Islet of Langerhans (tissue), 1 donor: ENCODE results near the gene HRK.

Experiments
- FAIRE-seq: peaks from one replicate; lab custom pipeline; 2011; peaks lifted over from hg19 to GRCh38; lab: Jason Lieb, UNC

Gene HRK

DNA sequence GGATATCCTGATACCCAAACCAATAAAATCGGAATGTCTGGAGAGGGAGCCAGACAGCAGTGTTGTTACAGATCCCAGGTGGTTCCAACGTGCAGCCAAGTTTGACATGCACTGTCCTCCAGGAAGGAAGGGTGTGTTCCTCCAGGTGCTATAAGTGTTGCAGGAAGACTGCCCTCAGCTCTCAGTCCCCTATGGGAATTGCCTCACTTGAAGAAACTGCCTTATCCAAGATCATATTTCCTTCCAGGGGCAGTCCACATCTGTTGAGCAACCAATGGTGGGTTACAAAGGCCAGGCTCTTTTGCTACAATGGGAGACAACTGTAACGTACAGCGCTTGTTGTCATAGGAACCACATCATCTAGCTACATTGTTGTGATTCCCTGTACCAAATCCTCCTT, 16.2 kb upstream of the HRK start:
- no peak for FAIRE-seq

DNA sequence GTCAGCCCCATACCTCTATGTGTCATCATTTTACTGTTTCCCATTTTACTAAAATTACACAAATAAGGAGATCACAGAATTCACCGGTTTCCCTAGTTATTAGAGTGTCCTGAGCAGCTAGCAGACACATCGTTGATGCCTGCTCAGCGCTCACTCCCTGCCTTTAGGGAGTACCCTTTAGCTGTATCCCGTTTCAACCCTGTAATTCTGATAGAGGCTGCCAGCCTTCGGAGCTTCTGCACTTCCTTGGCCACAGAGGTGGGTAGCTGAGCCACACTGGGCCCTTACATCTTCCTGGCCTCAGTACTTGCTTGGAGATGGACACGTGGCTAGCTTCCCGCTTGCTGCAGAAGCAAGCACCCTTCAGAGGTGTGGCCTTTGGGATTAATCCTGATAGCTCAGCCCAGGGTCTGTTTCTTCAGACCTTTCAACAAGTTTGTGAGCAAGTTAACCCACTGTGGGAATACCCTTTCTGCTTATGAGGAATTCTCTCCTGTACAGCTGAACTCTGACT, 15.2 kb upstream of the HRK start:
- no peak for FAIRE-seq

DNA sequence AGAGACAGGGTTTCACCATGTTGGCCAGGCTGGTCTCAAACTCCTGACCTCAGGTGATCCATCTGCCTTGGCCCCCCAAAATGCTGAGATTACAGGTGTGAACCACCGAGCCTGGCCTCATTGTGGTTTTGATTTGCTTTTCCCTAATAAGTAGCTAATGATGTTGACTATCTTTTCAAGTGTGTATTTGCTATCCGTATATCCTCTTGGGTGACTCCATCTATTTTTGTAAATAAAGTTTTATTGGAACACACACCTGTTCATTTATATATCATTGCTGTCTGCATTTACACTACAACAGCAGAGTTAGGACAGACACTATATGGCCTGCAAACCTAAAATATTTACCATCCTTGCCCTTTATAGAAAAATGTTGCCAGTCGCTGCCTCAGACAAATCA, 13.7 kb upstream of the HRK start:
- FAIRE-seq: no peak

DNA sequence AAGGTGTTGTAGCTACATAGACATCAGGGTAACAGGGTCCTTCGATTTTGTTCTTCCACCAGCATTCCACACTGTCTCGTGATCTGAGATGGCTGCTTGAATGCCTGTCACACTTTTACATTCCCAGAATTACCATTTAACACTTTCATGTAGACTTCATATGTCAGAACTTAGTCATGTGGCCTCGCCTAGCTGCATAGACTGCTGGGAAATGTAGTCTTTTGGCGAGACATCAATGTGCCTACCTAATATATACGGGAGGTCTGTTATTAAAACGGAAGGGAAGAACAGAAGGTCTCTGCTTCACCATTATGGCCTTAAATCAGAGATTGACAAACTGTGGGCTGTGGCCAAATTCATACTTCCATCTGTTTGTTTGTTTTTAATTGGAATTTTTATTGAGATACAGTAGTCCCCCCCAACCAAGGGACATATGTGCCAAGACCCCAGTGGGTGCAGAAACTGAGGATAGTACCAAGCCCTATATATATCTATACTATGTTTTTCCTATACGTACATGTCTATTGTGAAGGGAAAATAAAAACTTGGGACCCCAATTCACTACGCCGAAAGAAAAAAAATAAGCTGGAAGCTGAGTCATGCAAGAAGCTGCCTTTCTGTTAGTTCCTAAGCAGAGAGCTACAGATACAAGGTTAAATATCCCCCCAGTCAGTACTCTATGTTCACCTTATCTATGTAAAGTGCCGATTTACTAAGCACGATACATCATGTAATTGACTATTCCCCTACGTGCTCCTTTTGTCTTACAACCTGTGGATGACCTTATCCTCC, 11.3 kb upstream of the HRK start:
- no peak for FAIRE-seq

DNA sequence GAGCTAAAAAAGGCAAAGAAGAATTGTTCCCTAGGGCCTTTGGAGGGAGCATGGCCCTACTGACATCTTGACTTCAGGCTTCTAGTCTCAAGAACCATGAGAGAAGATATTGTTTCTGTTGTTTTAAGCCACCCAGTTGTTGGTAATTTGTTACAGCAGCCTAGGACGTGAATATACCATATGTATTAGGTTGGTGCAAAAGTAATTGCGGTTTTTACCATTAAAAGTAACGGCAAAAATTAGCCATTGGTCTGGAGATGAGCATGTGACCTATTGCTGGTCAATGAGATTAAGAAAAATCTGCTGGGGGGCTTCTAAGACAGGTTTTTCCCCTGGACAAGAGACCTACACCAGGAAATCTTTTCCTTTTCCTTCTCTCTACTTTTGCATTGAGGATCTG, 9.8 kb upstream of the HRK start:
- no peak for FAIRE-seq

DNA sequence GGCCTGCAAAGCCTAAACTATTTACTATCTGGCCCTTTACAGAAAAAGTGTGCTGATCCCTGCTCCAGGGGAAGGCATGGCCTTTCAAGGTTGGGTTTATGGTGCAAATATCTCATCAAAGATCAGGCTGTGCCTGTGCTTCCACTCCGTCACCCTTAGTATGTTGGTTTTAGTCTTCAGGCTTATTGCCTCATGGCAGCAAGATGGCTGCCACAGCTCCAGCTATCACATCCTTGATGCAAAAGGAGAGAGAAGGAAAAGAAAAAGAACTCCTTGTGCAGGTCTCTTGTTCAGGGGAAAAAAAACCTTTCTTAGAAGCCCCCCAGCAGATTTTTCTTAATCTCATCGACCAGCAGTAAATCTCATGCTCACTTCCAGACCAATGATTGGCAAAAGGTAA, 9.1 kb upstream of the HRK start:
- no peak for FAIRE-seq

DNA sequence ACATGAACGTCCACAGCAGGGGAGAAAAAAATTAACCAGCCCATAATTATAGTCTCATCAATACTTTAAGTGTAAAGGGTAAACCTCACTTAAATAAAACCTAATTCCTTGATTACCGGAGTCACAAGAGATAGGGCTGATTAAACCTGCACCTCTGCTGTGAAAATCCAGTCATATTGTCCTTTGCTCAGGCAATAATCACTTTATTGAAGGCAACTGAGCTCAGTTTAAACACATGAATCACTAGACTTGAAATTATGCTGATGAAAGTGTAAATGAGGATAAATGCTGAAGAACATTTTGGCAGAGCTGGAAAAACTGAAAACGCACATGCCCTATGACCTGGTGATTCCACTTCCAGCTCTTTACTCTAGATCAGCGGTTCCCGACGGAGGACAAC, 6.7 kb upstream of the HRK start:
- peak; percentile 55 for FAIRE-seq

DNA sequence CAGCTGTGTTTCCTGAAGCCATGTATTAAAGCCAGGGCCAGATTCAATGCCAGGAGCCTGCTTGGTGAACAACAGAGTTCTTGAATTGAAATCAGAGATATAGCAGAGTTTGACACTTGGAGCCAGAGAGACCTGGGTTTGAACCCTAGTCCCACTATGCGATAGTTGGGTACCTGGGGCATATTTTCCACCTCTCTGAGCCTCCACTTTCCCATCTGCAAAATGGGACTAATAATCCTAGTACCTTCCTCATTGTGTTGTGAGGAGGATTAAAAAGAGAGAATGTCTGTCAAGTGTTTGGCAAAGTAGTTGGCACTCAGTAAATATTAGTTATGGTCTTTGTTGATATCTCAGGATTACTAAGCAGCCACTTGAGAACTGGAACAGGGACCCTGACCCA, 6.0 kb upstream of the HRK start:
- FAIRE-seq: no peak

DNA sequence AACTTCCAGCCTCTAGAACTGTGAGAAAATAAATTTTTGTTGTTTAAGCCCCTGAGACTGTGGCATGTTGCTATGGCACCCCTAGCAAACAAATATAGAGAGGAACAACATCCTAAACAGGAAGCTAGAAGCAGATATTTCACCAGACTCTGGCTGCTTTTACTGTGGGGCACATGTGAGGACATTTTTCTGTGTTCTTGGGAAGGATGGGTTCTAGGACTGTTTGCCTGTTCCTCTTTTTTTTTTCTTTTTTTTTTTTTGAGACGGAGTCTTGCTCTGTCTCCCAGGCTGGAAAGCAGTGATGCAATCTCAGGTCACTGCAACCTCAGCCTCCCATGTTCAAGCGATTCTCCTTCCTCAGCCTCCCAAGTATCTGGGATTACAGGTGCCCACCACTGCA, 4.2 kb upstream of the HRK start:
- FAIRE-seq: no peak

DNA sequence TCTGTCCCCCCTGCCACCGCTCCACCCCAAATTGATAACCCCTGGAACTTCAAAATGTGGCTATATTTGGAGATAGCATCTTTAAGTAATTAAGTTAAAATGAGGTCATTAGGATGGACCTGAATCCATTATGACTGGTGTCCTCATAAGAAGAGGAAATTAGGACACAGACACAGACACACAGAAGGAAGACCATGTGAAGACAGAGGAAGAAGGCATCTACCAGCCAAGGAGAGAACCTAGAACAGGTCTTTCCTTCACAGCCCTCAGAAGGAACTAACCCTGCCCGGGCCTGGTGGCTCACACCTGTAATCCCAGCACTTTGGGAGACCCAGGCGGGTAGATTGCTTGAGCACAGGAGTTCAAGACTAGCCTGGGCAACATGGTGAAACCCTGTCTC, 3.6 kb upstream of the HRK start:
- FAIRE-seq: no peak

DNA sequence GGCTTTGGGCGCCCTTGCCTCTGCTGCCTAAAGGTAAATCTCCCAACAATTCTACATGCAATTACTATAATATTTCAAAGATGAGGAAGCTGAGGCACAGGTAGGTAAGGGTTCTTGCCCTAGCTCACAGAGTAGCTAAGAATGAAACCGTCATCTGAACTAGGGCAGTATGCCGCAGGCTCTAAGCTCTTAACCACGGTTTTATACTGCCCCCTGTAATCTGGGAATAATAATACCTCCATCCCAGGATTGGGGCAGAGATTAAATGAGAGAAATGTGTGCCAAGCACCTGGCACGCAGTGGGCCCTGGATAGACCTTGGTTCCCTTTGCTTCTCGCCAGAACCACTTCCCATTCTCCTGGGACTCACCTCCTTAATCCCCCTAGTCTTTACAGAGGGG, 1.5 kb upstream of the HRK start:
- no peak for FAIRE-seq

DNA sequence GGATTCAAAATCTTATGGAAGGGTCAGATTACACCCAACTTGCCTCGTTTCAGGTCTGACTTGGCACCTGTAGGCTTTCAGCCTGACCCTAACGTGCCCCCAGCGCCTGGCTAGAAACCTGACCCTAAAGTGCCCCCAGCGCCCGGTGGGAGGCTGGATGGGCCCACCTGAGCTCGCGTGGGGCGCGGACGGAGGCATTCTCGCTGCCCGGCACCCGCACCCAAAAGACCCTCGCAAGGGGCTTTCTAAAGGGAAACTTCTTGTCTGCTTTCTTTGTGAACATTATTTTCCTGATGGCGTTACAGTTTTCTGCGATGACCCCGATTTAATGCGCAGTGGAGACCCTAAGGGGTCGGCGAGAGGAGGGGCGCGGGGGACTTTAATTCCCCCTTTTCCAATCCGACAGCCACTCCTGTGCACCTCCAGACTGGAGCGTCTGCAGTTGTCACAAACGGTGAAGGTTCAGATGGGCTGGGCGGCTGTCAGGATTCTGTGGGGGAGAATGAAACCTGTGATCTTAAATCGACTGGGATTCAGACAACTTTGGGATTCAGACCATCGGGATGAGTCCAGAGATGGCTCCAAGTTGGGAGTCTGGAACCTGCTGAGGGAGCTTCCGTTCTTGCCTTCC, 751 bp upstream of the HRK start:
- FAIRE-seq: no peak

DNA sequence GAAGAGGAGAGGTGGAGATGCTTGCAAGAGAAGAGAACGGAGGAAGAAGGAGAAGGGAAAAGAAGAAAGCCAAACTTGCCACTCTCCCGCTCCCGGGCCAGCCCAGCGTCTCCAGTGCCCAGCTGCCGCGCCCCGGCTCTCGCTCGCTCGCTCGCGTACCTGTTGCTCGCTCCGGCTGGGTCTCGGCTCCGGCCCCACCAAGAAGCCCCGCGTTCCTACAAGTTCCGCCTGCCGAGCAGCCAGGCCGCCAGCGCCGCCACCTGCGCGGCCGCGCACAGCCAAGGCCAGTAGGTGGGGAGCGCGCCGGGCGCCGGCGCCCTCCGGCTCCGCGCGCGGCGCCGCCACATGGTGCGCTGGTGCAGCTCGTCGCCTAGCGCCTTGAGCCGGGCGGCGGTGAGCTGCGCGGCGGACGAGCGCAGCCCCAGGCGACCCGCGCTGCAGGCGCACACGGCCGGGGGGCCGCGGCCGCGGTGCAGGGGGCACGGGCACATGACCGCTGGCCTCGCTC, 370 bp downstream of the HRK start:
- no peak for FAIRE-seq

DNA sequence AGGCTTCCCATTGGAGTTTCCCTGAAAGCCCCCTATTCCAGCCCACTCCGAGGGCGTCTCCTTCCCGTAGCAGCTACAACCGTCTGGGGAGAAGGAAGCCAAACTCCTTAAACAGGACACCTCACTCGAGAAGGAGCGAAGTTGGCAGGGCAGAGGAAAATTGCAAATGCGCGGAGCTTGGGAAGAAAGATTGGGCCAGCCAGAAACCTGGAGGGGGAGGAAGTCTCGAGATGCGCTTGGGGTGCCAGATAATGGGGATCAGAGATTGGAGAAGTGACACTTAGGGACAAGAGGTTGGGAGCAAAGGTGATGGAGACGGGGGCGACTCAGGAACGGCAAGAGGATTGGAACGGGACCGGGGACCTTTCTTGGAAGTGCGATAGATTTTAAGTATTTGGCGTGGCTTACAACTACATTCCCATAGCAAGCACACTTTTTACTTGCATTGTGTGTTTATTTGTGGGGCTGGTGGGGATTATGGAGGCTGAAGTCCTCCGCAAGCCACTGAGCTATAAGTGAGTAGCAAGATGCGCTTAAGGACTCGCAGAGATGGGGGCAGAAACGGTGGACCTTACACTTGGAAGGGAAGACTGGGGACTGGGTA, 926 bp downstream of the HRK start:
- no peak for FAIRE-seq

DNA sequence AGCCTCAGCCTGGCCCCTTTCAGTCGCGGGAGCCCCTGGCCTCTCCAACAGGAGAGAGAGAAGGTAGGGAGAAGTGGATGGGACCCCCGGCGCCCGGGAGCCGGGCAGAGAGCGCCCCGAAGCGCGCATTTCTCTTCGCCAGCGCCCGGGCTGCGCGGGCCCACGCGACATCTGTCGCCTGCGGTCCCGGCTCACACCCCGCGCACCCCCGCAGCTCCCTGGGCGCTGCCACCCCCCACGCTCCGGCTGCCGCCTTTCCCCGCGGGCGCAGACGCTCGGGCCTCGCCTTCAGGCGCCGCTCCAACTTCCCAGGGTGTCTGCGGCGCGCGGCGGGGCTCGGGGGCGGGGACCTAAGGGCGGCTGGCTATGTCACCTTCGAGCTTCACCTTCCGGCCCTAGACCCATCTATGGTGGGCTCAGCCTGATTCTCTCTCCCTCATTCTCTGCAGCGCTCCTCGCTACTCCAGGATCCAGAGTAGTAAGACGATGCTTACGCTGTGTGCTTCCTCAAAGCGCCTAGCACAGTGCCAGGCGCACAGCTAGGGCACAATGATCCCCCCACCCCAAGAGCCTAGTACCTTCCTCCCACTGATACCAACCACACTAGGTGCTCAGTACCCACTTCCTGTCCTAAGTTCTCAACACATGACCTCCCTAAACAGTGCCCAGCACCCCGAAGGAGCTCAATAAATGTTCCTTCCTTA, 1.6 kb downstream of the HRK start:
- no peak for FAIRE-seq

DNA sequence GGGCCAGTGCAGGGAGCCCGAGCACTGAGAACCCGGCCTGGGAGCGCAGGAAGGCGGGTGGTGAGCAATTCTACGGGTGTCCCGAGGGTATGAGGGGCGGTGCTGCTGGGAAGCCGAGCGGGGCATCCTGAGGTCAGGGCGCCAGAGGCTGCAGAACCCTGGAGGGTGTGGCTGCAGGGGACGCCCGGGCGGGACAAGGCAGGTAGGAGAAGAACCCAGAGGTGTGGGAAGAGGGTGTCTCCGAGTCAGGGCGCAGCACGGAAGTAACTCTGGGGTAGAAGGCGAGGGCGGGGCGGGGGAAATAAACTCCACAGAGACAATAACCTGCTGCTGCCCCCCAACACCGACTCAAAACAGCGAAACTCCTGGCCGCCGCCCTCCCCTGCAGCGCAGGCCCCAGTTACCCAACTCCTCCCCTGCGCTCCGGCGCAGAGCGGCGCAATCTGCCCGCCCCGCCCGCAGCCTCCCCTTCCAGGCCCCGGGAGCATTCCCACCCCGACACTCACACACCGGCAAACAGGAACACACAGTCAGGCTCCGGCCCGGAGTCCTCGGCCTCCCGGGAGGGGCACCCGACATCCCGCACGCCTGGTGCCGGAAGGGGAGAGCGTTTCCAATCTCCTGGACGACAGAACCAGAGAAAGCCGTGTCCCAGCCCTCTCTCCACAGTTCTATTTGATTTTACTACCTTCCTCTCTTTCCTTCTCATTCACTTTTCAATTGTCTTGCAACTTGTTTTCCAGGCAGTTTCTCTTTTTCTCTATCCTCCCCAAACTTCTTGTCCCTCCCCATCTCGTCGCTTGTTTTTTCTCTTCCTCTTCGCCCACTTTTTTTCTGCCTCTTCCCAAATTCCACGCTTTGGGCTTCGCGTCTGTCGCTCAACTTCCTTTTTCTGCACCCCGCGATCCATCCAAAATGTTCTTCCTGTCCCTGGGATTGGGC, 2.4 kb downstream of the HRK start:
- FAIRE-seq: no peak

DNA sequence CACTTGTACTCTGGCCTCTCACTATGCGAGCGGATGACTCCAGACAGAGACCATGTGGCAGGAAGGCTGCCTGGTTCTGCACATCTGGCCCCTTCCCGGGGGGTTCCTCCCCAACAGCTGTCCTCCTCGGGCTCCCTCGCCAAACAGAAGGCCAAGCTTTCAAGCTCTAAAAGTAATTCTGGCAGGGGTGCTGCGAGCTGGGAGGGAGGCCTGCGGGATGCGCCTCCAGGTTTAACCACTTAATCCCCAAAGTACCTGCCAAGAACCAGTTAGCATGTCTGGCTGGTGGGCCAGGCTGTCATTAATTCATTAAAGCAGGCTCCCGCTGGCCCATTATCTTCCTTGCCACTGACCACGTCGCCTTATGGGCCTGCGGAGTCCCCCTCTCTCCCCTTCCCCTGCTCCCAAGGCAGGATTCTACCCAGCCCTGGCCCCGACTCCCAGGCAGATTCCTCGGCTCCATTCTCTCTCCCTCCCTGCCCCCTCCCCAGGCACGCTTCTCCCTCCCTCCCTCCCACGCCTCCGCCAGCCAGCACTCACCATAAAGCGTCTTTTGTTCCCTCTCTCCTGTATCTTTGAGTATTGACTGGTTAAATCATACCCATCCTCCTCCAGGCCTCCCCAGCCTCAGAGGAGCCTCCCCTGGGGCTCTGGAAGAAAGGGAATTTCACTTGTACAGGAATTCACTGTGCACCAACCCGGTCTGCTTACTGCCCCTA, 4.9 kb downstream of the HRK start:
- no peak for FAIRE-seq

DNA sequence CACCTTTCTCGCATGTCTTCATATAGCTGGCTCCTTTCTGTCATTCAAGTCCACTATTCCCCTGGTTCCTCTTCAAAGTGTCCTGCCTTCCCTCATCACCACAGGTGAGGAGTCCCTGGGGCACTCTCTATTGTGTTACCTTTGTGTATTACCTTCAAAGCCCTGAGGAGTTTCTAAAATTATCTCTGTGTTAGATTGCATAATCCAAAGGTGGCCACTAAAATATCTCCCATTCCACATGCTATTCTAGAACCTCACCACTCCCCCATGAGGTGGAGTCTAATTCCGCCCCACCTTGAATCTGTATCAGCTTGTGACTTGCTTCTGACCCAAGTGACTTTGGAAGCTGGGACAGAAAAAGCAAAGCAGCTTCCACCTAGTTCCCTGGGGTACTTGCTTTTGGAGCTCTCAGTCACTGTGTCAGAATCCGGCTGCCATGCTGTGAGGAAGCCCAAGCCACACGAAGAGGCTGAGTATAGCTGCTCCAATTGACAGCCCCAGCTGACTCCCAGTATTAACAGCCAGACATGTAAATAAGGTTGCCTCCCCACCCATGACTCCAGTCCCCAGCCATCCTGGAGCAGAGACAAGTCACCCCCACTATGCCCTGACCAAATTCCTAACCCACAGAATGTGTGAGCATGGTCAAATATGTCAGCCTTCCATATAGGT, 6.8 kb downstream of the HRK start:
- FAIRE-seq: no peak

DNA sequence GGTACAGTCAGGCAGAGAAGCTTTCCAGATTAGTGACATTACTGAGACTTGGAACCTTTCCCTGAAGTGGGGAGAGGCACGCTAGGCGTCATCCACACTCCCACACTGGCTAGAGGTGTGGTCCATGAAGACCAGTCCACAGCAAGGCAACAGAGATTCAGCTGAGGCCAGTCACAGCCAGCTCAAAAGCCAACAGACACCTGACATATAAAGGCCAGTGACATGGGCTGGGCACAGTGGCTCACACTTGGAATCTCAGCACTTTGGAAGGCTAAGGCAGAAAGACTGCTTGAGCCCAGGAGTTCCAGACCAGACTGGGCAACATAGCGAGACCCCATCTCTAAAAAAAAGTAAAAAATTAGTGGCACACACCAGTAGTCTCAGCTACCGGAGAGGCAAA, 10.9 kb downstream of the HRK start:
- FAIRE-seq: no peak

DNA sequence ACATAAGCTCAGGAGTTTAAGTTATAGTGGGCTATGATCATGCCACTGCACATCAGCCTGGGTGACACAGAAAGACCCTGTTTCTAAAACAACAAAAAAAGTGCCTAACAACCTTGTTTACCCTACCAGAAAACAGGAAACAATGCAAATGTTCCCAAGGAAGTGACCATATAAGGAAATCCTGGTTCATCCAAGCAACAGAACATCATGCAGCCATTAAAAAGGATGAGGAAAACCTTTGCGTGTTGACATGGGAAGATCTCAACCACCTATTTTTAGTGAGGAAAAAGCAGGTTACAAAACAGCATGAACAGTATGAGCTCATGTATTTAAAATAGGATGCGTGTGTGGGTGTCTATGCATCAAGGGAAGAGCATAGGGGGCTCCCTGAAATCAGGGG, 13.7 kb downstream of the HRK start:
- no peak for FAIRE-seq
